CD4-positive, alpha-beta T cell (primary cell): ENCODE data around the gene PAX5. TPM values are rescaled to one million over a fixed set of nuclear protein-coding genes. Genes with fewer than 3 reads are reported as not detected.

ENCODE experiments used
- ATAC-seq: fragments of 200-7000 bp; cut with Tn5 transposase; one replicate; pipeline ENCODE4 v1.10.0; 2022; ENCODE audit warnings: mild to moderate bottlenecking; ENCODE audit not compliant: poor library complexity
- CTCF ChIA-PET: fragments of 350-600 bp; sonication (Branson Sonifier 250); formaldehyde crosslinking; loops from one replicate; lab custom pipeline; 2021; ENCODE audit warnings: antibody characterized with exemption, inconsistent platforms; lab: Charles Lee
- POLR2A ChIA-PET: fragments of 350-600 bp; sonication (Branson Sonifier 250); formaldehyde crosslinking; loops from one replicate; lab custom pipeline; 2021; ENCODE audit warnings: antibody characterized with exemption, inconsistent platforms; lab: Charles Lee
- DNase-seq, 14 experiments: peaks; one replicate each; pipeline ENCODE4 v3.0.0-alpha.2; 2013 to 2020; ENCODE audit warnings: mixed read lengths in 2 of 14
- H3K27ac ChIP-seq, 2 donors: one replicate each; pipeline versions ENCODE4 v1.5.1 to v1.7.0; 2013; ENCODE audit warnings: low read length in 2 of 2, low read depth in 1 of 2, mild to moderate bottlenecking in 1 of 2
- H3K27me3 ChIP-seq, 2 experiments: 1 replicate in 1 of 2; 2 replicates in 1 of 2; pipeline versions ENCODE4 v1.6.1 to v1.7.0; 2013; ENCODE audit warnings: low read length in 2 of 2, control low read depth in 1 of 2, mild to moderate bottlenecking in 1 of 2, moderate library complexity in 1 of 2; ENCODE audit not compliant: insufficient read depth in 2 of 2, control insufficient read depth in 1 of 2
- H3K36me3 ChIP-seq: one replicate; pipeline ENCODE4 v1.6.1; 2013; ENCODE audit warnings: low read length, control low read depth; ENCODE audit not compliant: insufficient read depth
- H3K4me1 ChIP-seq: one replicate; pipeline ENCODE4 v1.6.1; 2013; ENCODE audit warnings: low read length, control low read depth; ENCODE audit not compliant: insufficient read depth
- H3K4me3 ChIP-seq: one replicate; pipeline ENCODE4 v1.5.1; 2013; ENCODE audit warnings: mild to moderate bottlenecking, low read length, moderate library complexity
- H3K9me3 ChIP-seq, 2 experiments: 1 replicate in 1 of 2; 2 replicates in 1 of 2; pipeline versions ENCODE4 v1.6.1 to v1.7.0; 2013; ENCODE audit warnings: low read length in 2 of 2, mild to moderate bottlenecking in 2 of 2, control low read depth in 1 of 2, moderate library complexity in 1 of 2; ENCODE audit not compliant: control insufficient read depth in 1 of 2, insufficient read depth in 1 of 2
- H3K27ac Mint-ChIP-seq: one replicate; pipeline ENCODE4 v1.8.0; 2020; ENCODE audit warnings: mixed read lengths
- H3K27me3 Mint-ChIP-seq: one replicate; pipeline ENCODE4 v1.8.0; 2021; ENCODE audit warnings: mixed read lengths
- H3K36me3 Mint-ChIP-seq: one replicate; pipeline ENCODE4 v1.8.0; 2021; ENCODE audit warnings: low read depth, mixed read lengths
- H3K4me1 Mint-ChIP-seq: one replicate; pipeline ENCODE4 v1.8.0; 2021; ENCODE audit warnings: low read depth, mixed read lengths
- H3K4me3 Mint-ChIP-seq: one replicate; pipeline ENCODE4 v1.8.0; 2020; ENCODE audit warnings: mild to moderate bottlenecking, mixed read lengths
- H3K9me3 Mint-ChIP-seq: one replicate; pipeline ENCODE4 v1.8.0; 2020; ENCODE audit warnings: mixed read lengths
- CTCF ChIP-seq: fragments of 200-600 bp; IDR thresholded peaks from one replicate; pipeline ENCODE4 v1.8.0; 2022; ENCODE audit warnings: antibody characterized with exemption, mild to moderate bottlenecking
- intact Hi-C, 2 experiments: fragments of 100-400 bp; cut with DNase I in 1 of 2; cut with micrococcal nuclease in 1 of 2; formaldehyde crosslinking; loops; one replicate each; pipeline versions ENCODE4 v1.15.1 to v1.9.0; 2023 to 2025; cut with DNase I, micrococcal nuclease
- total RNA-seq, 174 experiments: library from RNA in 2 of 174; stranded (reverse) in 2 of 174; gene quantifications; one replicate each; pipeline ENCODE4 v1.2.3 and lab custom pipeline; 2021 to 2026

PAX5 gene
- total RNA-seq, 2 experiments from 2014 or later = 0.03 to 0.11 TPM

GRCh38 chr9:36938617-36939016 lies 95.5 kb downstream of the PAX5 start:
- H3K27ac Mint-ChIP-seq = no peak overlapping the region
- no peak overlapping the region for H3K4me3 ChIP-seq
- H3K4me1 Mint-ChIP-seq = no peaks in the 10 kb centered on the region
- ATAC-seq (no peak), DNase-seq (no peak)
- no peaks in the 10 kb centered on the region for H3K9me3 ChIP-seq
- peaks cover 3% of the 10 kb centered on the region for H3K27me3 Mint-ChIP-seq
- no peaks in the 10 kb centered on the region for H3K4me1 ChIP-seq
- no peaks in the 10 kb centered on the region for H3K36me3 ChIP-seq
- no peak for TF ChIP-seq CTCF
- ChIA-PET CTCF (no interaction called here), POLR2A (no interaction called here)
- no peaks in the 10 kb centered on the region for H3K9me3 Mint-ChIP-seq
- H3K27me3 ChIP-seq = peaks cover 0 to 3% of the 10 kb centered on the region in 2 experiments
- H3K36me3 Mint-ChIP-seq = no peaks in the 10 kb centered on the region
- no peak overlapping the region for H3K4me3 Mint-ChIP-seq
- no peak overlapping the region for H3K27ac ChIP-seq
- intact Hi-C loops = no loop called here

GRCh38 chr9:36937951-36938350 lies 96.1 kb downstream of the PAX5 start:
- Histone ChIP-seq H3K4me1 (no peaks in the 10 kb centered on the region), H3K27me3 (peaks cover 0 to 3% of the 10 kb centered on the region in 2 experiments), H3K36me3 (no peaks in the 10 kb centered on the region), H3K27ac (no peak overlapping the region), H3K9me3 (no peaks in the 10 kb centered on the region), H3K4me3 (no peak overlapping the region)
- peaks cover 3% of the 10 kb centered on the region for H3K27me3 Mint-ChIP-seq
- TF ChIP-seq CTCF = no peak
- ATAC-seq = no peak
- no peak overlapping the region for H3K27ac Mint-ChIP-seq
- H3K36me3 Mint-ChIP-seq = no peaks in the 10 kb centered on the region
- no peak overlapping the region for H3K4me3 Mint-ChIP-seq
- ChIA-PET CTCF (no interaction called here), POLR2A (no interaction called here)
- no peaks in the 10 kb centered on the region for H3K9me3 Mint-ChIP-seq
- DNase-seq = no peak
- intact Hi-C loops = no loop called here
- H3K4me1 Mint-ChIP-seq = no peaks in the 10 kb centered on the region

- POLR2A ChIA-PET = no interaction called here
- H3K4me1 Mint-ChIP-seq = no peaks in the 10 kb centered on the region
- no peak for TF ChIP-seq CTCF
- peaks cover 0 to 3% of the 10 kb centered on the region in 2 experiments for H3K27me3 ChIP-seq
- no peaks in the 10 kb centered on the region for H3K9me3 Mint-ChIP-seq
- no peak for ATAC-seq
- no peak overlapping the region for H3K27ac Mint-ChIP-seq
- no peak for DNase-seq
- no peaks in the 10 kb centered on the region for H3K9me3 ChIP-seq
- H3K4me3 Mint-ChIP-seq = no peak overlapping the region
- H3K4me1 ChIP-seq = no peaks in the 10 kb centered on the region
- no peak overlapping the region for H3K4me3 ChIP-seq
- intact Hi-C loops = no loop called here
- CTCF ChIA-PET = no interaction called here
- H3K36me3 Mint-ChIP-seq = no peaks in the 10 kb centered on the region
- no peak overlapping the region for H3K27ac ChIP-seq
- no peaks in the 10 kb centered on the region for H3K36me3 ChIP-seq
- peaks cover 3% of the 10 kb centered on the region for H3K27me3 Mint-ChIP-seq
Observed at GRCh38 chr9:36937346-36937745, 96.7 kb downstream of the PAX5 start.
